Measurements from ENCODE around the gene EEFSEC. TPM values are rescaled to one million over a fixed set of nuclear protein-coding genes. Genes with fewer than 3 reads are reported as not detected.

Gene EEFSEC
- polyA plus RNA-seq, 1 experiment = 6.8 TPM

DNA sequence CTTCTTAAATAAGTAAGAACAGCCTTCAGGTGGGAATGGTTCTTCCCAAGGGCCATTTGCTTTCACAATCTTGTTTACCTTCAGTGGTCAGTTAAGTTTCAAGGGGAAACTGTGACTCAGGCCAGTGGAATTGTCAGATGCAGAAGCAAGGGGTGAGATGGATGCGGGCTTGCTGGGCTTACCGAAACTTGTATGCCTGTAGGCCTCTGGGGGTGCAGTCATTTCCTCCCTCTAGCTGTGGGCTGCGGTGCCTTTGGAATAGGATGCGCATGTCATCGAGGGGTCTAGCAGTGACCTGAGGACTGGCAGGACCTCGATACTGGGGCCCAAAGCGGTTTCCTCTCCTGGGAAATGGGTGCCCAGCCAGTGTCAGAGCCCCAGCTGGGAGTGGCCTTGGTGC lies 121.6 kb downstream of the EEFSEC start:
- Histone ChIP-seq H3K27me3 (ENCODE audit: control insufficient read depth, insufficient read depth, low read length) (no peaks in the 10 kb centered on the region), H3K27ac (ENCODE audit: low read depth, low read length) (peak overlapping the region; percentile 78), H3K9me3 (ENCODE audit: control insufficient read depth, insufficient read depth, low read length) (no peaks in the 10 kb centered on the region; the same call in 1 of the 2 replicates), H3K4me3 (ENCODE audit: low read depth, low read length) (no peak overlapping the region)
- ChIA-PET POLR2A (no interaction called here), CTCF (interaction anchor here (1.4 kb wide), 1 partner anchor 32 kb away, joined by 3 read pairs; no protein-coding TSS in a partner anchor)
- TF ChIP-seq, protein P1, sequence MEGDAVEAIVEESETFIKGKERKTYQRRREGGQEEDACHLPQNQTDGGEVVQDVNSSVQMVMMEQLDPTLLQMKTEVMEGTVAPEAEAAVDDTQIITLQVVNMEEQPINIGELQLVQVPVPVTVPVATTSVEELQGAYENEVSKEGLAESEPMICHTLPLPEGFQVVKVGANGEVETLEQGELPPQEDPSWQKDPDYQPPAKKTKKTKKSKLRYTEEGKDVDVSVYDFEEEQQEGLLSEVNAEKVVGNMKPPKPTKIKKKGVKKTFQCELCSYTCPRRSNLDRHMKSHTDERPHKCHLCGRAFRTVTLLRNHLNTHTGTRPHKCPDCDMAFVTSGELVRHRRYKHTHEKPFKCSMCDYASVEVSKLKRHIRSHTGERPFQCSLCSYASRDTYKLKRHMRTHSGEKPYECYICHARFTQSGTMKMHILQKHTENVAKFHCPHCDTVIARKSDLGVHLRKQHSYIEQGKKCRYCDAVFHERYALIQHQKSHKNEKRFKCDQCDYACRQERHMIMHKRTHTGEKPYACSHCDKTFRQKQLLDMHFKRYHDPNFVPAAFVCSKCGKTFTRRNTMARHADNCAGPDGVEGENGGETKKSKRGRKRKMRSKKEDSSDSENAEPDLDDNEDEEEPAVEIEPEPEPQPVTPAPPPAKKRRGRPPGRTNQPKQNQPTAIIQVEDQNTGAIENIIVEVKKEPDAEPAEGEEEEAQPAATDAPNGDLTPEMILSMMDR (IDR thresholded peaks at IDR 0.05; ENCODE audit: low read depth, low read length) = peak; percentile 37
- peak; percentile 82 for DNase-seq (ENCODE audit: low read depth, low spot score)

DNA sequence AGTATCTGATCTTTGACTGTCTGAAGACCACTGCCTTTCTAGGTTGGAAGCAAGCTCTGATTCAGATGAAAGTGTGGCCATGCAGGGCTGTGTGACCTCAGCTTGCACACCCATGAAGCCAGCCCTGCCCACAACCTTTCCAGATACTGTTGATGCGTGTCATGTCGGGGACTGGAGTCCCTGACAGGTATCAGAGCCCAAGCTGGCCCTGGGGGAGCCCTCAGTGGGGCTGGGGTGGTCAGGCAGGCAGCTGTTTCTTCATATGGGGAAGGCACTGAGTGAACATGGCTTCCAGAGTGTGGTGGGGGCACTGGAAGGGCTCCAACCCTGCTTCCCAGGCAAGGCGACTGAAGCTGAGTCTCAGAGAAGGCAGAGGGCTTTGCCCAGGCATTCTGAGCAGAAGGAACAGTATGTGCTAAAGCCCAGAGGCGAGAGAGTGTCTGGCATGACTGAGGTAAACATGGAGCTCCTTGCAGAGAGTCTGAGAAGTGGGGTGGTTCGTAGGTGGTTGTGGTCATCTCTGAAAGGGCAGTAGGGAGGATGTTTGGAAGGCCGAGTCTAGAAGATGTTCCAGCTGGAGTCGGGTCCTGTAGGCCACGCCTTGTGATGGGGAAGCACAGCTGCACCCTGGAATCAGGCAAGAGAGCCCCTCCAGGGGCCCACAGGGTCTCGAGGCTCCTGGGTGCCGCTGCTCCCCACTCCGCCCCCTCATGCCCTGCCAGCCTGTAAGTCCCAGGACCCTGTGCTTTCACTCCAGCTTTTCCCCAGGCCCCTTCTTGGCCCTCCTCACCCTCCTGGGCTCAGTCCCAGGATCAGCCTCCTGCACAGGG lies 122.2 kb downstream of the EEFSEC start:
- DNase-seq (ENCODE audit: low read depth, low spot score) = no peak
- Histone ChIP-seq H3K9me3 (ENCODE audit: control insufficient read depth, insufficient read depth, low read length) (no peaks in the 10 kb centered on the region; the same call in 1 of the 2 replicates), H3K4me3 (ENCODE audit: low read depth, low read length) (no peak overlapping the region), H3K27ac (ENCODE audit: low read depth, low read length) (peak overlapping the region; percentile 78), H3K27me3 (ENCODE audit: control insufficient read depth, insufficient read depth, low read length) (no peaks in the 10 kb centered on the region)
- TF ChIP-seq, protein P1 (IDR thresholded peaks at IDR 0.05; ENCODE audit: low read depth, low read length) = no peak
- ChIA-PET CTCF (interaction anchor here (1.1 to 1.4 kb wide), 2 partner anchors 20 to 31 kb away, joined by 3 to 5 read pairs; no protein-coding TSS in a partner anchor), POLR2A (no interaction called here)

DNA sequence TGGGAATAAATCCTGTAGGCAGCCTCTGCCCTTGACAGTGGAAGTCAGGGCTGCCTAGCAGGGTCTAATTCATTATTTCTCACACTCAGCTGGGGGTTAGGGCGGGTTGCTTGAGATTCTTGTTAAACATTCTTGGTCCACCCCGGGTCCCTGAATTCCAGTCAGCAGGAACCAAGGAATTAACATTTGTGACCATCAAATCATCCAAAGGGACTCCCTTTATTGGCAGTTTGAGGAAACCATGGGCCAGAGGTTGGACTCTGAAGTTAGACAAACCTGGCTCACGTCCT lies 122.8 kb downstream of the EEFSEC start:
- peak overlapping the region; percentile 11 for H3K27ac ChIP-seq (ENCODE audit: low read depth, low read length)
- no peak for DNase-seq (ENCODE audit: low read depth, low spot score)
- POLR2A ChIA-PET = no interaction called here
- H3K9me3 ChIP-seq (ENCODE audit: control insufficient read depth, insufficient read depth, low read length) = no peaks in the 10 kb centered on the region; the same call in 1 of the 2 replicates
- no peaks in the 10 kb centered on the region for H3K27me3 ChIP-seq (ENCODE audit: control insufficient read depth, insufficient read depth, low read length)
- CTCF ChIA-PET = interaction anchor here (1.1 to 1.4 kb wide), 2 partner anchors 20 to 31 kb away, joined by 3 to 5 read pairs; no protein-coding TSS in a partner anchor
- no peak overlapping the region for H3K4me3 ChIP-seq (ENCODE audit: low read depth, low read length)
- TF ChIP-seq, protein P1 (IDR thresholded peaks at IDR 0.05; ENCODE audit: low read depth, low read length) = no peak

DNA sequence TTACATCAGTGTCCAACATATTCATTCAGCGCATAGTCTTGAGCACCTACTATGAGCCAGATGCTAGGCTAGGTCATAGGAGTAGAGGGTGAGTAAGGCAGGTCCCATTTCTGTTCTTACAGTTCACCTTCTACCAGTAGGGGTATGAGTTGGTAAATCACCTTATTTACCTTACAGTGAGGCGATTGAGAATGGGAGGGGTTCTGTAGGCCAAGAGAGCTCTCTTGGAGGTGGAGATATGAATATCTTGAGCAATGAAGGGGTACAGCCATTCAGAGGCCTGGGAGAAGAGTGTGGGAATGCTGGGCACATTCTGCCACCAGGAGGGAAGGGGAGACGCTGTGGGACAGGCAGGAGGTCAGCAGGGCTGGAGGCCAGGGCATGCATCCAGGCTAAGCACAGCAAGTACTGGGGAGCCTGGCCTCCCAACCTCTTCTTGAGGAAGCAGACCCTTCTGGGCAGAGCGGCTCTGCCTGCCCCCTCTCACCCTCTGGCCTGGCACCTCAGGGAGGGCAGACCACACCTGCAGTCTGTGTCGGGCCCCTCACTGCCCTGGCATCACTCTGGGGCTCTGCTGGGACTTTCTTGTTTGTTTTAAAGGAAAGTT lies 123.4 kb downstream of the EEFSEC start:
- ChIA-PET CTCF (no interaction called here), POLR2A (no interaction called here)
- no peaks in the 10 kb centered on the region; the same call in 1 of the 2 replicates for H3K9me3 ChIP-seq (ENCODE audit: control insufficient read depth, insufficient read depth, low read length)
- no peak for DNase-seq (ENCODE audit: low read depth, low spot score)
- H3K4me3 ChIP-seq (ENCODE audit: low read depth, low read length) = no peak overlapping the region
- no peak overlapping the region for H3K27ac ChIP-seq (ENCODE audit: low read depth, low read length)
- no peaks in the 10 kb centered on the region for H3K27me3 ChIP-seq (ENCODE audit: control insufficient read depth, insufficient read depth, low read length)
- TF ChIP-seq, protein P1 (IDR thresholded peaks at IDR 0.05; ENCODE audit: low read depth, low read length) = no peak

Measured in AG04450 (cell line).